Neural progenitor cell (in vitro differentiated cells): ENCODE measurements around the gene CTNNBL1. TPM values are rescaled to one million over a fixed set of nuclear protein-coding genes. Genes with fewer than 3 reads are reported as not detected.

Experiments used
- DNase-seq: peaks from one replicate; pipeline ENCODE4 v3.0.0-alpha.2; 2016; ENCODE audit warnings: low spot score
- H2AFZ ChIP-seq: fragments of 200-600 bp; sonication (generic); replicated peaks from 2 replicates; pipeline ENCODE4 v1.6.1; 2016; ENCODE audit warnings: antibody characterized with exemption
- H3F3A ChIP-seq: fragments of 200-600 bp; sonication (generic); 2 replicates; pipeline ENCODE4 v1.6.1; 2016; ENCODE audit warnings: antibody characterized with exemption, low read depth
- H3K27ac ChIP-seq: fragments of 200-600 bp; sonication (generic); 2 replicates; pipeline ENCODE4 v1.5.1; 2016; ENCODE audit warnings: mild to moderate bottlenecking
- H3K27me3 ChIP-seq: fragments of 200-600 bp; sonication (generic); 2 replicates; pipeline ENCODE4 v1.6.1; 2016; ENCODE audit warnings: mild to moderate bottlenecking, moderate library complexity
- H3K36me3 ChIP-seq: fragments of 200-600 bp; sonication (generic); 2 replicates; pipeline ENCODE4 v1.5.1; 2016
- H3K4me1 ChIP-seq: fragments of 200-600 bp; sonication (generic); 2 replicates; pipeline ENCODE4 v1.6.1; 2016; ENCODE audit warnings: mixed run types
- H3K4me2 ChIP-seq: fragments of 200-600 bp; sonication (generic); 2 replicates; pipeline ENCODE4 v1.6.1; 2016
- H3K4me3 ChIP-seq: fragments of 200-600 bp; sonication (generic); 2 replicates; pipeline ENCODE4 v1.5.1; 2016
- H3K79me2 ChIP-seq: fragments of 200-600 bp; sonication (generic); 2 replicates; pipeline ENCODE4 v1.6.1; 2016; ENCODE audit warnings: low read depth
- H3K9ac ChIP-seq: fragments of 200-600 bp; sonication (generic); 2 replicates; pipeline ENCODE4 v1.6.1; 2016
- H3K9me3 ChIP-seq: fragments of 200-600 bp; sonication (generic); 2 replicates; pipeline ENCODE4 v1.5.1; 2016; ENCODE audit warnings: low read depth
- H4K20me1 ChIP-seq: fragments of 200-600 bp; sonication (generic); 2 replicates; pipeline ENCODE4 v1.6.1; 2016; ENCODE audit warnings: low read depth
- H3K27ac Mint-ChIP-seq: 3 replicates; pipeline ENCODE4 v1.8.0; 2021; ENCODE audit warnings: mixed read lengths
- H3K27me3 Mint-ChIP-seq: 2 replicates; pipeline ENCODE4 v1.8.0; 2022; ENCODE audit warnings: low read depth, mild to moderate bottlenecking, inconsistent platforms, moderate library complexity, mixed read lengths; ENCODE audit not compliant: insufficient read depth
- H3K36me3 Mint-ChIP-seq: 3 replicates; pipeline ENCODE4 v1.8.0; 2021; ENCODE audit warnings: mixed read lengths
- H3K4me1 Mint-ChIP-seq: 3 replicates; pipeline ENCODE4 v1.8.0; 2021; ENCODE audit warnings: mixed read lengths
- H3K4me3 Mint-ChIP-seq: 3 replicates; pipeline ENCODE4 v1.8.0; 2021; ENCODE audit warnings: mild to moderate bottlenecking, moderate library complexity, mixed read lengths
- H3K9me3 Mint-ChIP-seq: 3 replicates; pipeline ENCODE4 v1.8.0; 2020; ENCODE audit warnings: mixed read lengths
- CTCF ChIP-seq: fragments of 200-600 bp; sonication (generic); IDR thresholded peaks from 2 replicates; pipeline ENCODE4 v1.5.1; 2017; ENCODE audit warnings: antibody characterized with exemption, mild to moderate bottlenecking
- EZH2 ChIP-seq: fragments of 200-600 bp; sonication (generic); IDR thresholded peaks from 2 replicates; pipeline ENCODE4 v1.6.1; 2017; ENCODE audit warnings: antibody characterized with exemption, mild to moderate bottlenecking, moderate library complexity
- EZH2phosphoT487 ChIP-seq: fragments of 200-600 bp; sonication (generic); IDR thresholded peaks from 2 replicates; pipeline ENCODE4 v1.6.1; 2017; ENCODE audit warnings: antibody characterized with exemption
- total RNA-seq: library from RNA; depleted of rRNA; stranded (reverse); fragments of >200 nt; gene quantifications from 2 replicates; pipeline ENCODE4 v1.2.3, GENCODE V29; 2015; ENCODE audit warnings: low replicate concordance

Gene CTNNBL1
- total RNA-seq, 1 donor from 2014 or later: 54.5 TPM

GRCh38 chr20:37895166-37895565 lies 201.3 kb downstream of the CTNNBL1 start:
- Histone ChIP-seq H3K9me3 (no peaks in the 10 kb centered on the region), H2AFZ (no peak overlapping the region), H3K79me2 (no peaks in the 10 kb centered on the region), H3K27me3 (peaks cover 2% of the 10 kb centered on the region), H3K9ac (no peak overlapping the region), H3K36me3 (no peaks in the 10 kb centered on the region), H3K27ac (no peak overlapping the region), H3K4me3 (no peak overlapping the region), H3K4me1 (peaks cover 4% of the 10 kb centered on the region), H3F3A (peaks cover 5% of the 10 kb centered on the region), H3K4me2 (no peak overlapping the region), H4K20me1 (no peaks in the 10 kb centered on the region)
- TF ChIP-seq EZH2phosphoT487 (no peak), EZH2 (no peak), CTCF (no peak)
- Mint-ChIP-seq H3K27ac (no peak overlapping the region), H3K36me3 (no peaks in the 10 kb centered on the region), H3K9me3 (no peaks in the 10 kb centered on the region), H3K27me3 (peaks cover 6% of the 10 kb centered on the region), H3K4me3 (peak overlapping the region; percentile 28), H3K4me1 (peaks cover 27% of the 10 kb centered on the region)
- DNase-seq: no peak

DNA sequence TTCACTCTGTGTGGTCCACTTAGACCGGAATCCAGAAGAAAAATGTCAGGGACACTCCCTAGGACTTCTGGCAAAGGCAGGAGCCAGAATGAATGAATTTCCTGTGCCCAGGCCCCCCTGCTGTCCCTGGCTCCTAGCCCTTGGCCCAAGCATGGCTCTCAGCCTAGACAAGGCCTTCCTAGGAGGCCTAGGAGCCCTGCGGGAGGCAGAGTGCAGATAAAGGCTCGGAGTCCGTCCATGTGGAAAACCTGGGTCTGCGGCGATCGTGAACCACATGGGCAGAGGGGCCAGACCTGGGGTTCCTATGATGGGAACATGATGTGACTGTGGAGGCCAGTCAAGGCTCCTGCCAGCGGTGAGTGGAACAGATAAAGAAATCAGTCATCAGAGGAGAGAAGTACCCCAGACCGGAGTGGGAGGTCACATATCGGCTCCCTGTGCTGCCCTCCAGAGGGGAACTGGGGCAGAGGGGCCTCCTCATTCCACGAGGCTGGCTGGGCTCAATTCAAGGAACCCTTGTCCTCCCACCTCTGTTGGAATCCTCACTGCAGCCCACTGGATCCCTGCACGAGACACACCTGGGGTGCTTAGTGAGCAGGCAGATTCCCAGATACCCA lies 203.2 kb downstream of the CTNNBL1 start:
- no peak overlapping the region for H3K4me3 Mint-ChIP-seq
- no peaks in the 10 kb centered on the region for H3K79me2 ChIP-seq
- H3K4me2 ChIP-seq: no peak overlapping the region
- H3K4me3 ChIP-seq: no peak overlapping the region
- H3K27ac ChIP-seq: no peak overlapping the region
- H3K9ac ChIP-seq: no peak overlapping the region
- no peaks in the 10 kb centered on the region for H3K9me3 Mint-ChIP-seq
- H3K36me3 Mint-ChIP-seq: no peaks in the 10 kb centered on the region
- H3K36me3 ChIP-seq: no peaks in the 10 kb centered on the region
- H3K27me3 Mint-ChIP-seq: peaks cover 8% of the 10 kb centered on the region
- no peaks in the 10 kb centered on the region for H3K9me3 ChIP-seq
- TF ChIP-seq EZH2: no peak
- TF ChIP-seq EZH2phosphoT487: no peak
- peak; percentile 62 for TF ChIP-seq CTCF
- peaks cover 14% of the 10 kb centered on the region for H3K27me3 ChIP-seq
- H3K4me1 Mint-ChIP-seq: peaks cover 31% of the 10 kb centered on the region
- peaks cover 4% of the 10 kb centered on the region for H3K4me1 ChIP-seq
- DNase-seq: peak; percentile 75
- peaks cover 9% of the 10 kb centered on the region for H4K20me1 ChIP-seq
- peak overlapping the region; percentile 64 for H2AFZ ChIP-seq
- H3K27ac Mint-ChIP-seq: peak overlapping the region; percentile 46
- H3F3A ChIP-seq: peaks cover 11% of the 10 kb centered on the region

- Histone ChIP-seq H2AFZ (no peak overlapping the region), H3K4me1 (peaks cover 4% of the 10 kb centered on the region), H4K20me1 (peaks cover 10% of the 10 kb centered on the region), H3K79me2 (no peaks in the 10 kb centered on the region), H3F3A (peaks cover 14% of the 10 kb centered on the region), H3K36me3 (no peaks in the 10 kb centered on the region), H3K9me3 (no peaks in the 10 kb centered on the region), H3K27me3 (peaks cover 29% of the 10 kb centered on the region), H3K9ac (no peak overlapping the region), H3K27ac (no peak overlapping the region), H3K4me3 (no peak overlapping the region), H3K4me2 (no peak overlapping the region)
- H3K36me3 Mint-ChIP-seq: no peaks in the 10 kb centered on the region
- TF ChIP-seq EZH2 (no peak), CTCF (no peak), EZH2phosphoT487 (no peak)
- H3K4me3 Mint-ChIP-seq: peak overlapping the region; percentile 50
- no peak for DNase-seq
- no peak overlapping the region for H3K27ac Mint-ChIP-seq
- H3K4me1 Mint-ChIP-seq: peaks cover 35% of the 10 kb centered on the region
- peaks cover 12% of the 10 kb centered on the region for H3K27me3 Mint-ChIP-seq
- no peaks in the 10 kb centered on the region for H3K9me3 Mint-ChIP-seq
Observed at GRCh38 chr20:37898233-37899104, 204.6 kb downstream of the CTNNBL1 start.
